A549 (cell line): ENCODE results near the gene SEMA4D. TPM values are rescaled to one million over a fixed set of nuclear protein-coding genes. Genes with fewer than 3 reads are reported as not detected.

Source experiments
- ATAC-seq, 2 experiments: fragments of 200-7000 bp in 1 of 2; fragments of >200 bp in 1 of 2; cut with Nextera tagmentation in 1 of 2; cut with Tn5 transposase in 1 of 2; 3 replicates each; pipeline versions ENCODE4 v1.8.0 to v1.9.1; 2018 to 2020; ENCODE audit warnings: mild to moderate bottlenecking in 1 of 2, moderate library complexity in 1 of 2
- CTCF ChIA-PET: fragments of 300-600 bp; sonication (Branson Sonifier 250); formaldehyde crosslinking; extraction: SDS; loops from one replicate; lab custom pipeline; 2021; ENCODE audit warnings: antibody characterized with exemption, inconsistent platforms; lab: Yijun Ruan, JAX
- POLR2A ChIA-PET: fragments of 350-600 bp; formaldehyde crosslinking; extraction: SDS; loops from one replicate; lab custom pipeline; 2021; ENCODE audit warnings: antibody characterized with exemption, inconsistent platforms; lab: Yijun Ruan, JAX
- DNase-seq, 2 experiments: peaks; one replicate each; pipeline versions ENCODE4 v3.0.0 to v3.0.0-alpha.2; 2011 to 2016; ENCODE audit warnings: low read depth in 1 of 2, low spot score in 1 of 2
- FAIRE-seq: peaks from 2 replicates; lab custom pipeline; 2011; peaks lifted over from hg19 to GRCh38; lab: Jason Lieb, UNC
- H3K27ac ChIP-seq, 2 experiments: fragments of >200 bp; sonication (Bioruptor Twin); formaldehyde crosslinking; 3 replicates each; pipeline ENCODE4 v1.5.1; 2016 to 2017
- H3K4me1 ChIP-seq: fragments of >200 bp; sonication (Bioruptor Twin); formaldehyde crosslinking; 3 replicates; pipeline ENCODE4 v1.6.1; 2016
- H3K4me2 ChIP-seq: fragments of >200 bp; sonication (Bioruptor Twin); formaldehyde crosslinking; 3 replicates; pipeline ENCODE4 v1.6.1; 2016
- H3K4me3 ChIP-seq: fragments of >200 bp; sonication (Bioruptor Twin); formaldehyde crosslinking; 3 replicates; pipeline ENCODE4 v1.5.1; 2016
- H3K9me3 ChIP-seq: fragments of >200 bp; sonication (Bioruptor Twin); formaldehyde crosslinking; 3 replicates; pipeline ENCODE4 v1.6.1; 2016
- BHLHE40 ChIP-seq: IDR thresholded peaks from 2 replicates; pipeline ENCODE4 v1.6.1; 2012; ENCODE audit warnings: low read depth, low read length, inconsistent platforms
- CBX2 ChIP-seq: fragments of 200-600 bp; sonication (generic); IDR thresholded peaks from 2 replicates; pipeline ENCODE4 v1.6.1; 2016; ENCODE audit warnings: low read depth, mild to moderate bottlenecking, borderline replicate concordance
- CHD2 ChIP-seq: fragments of 150-350 bp; IDR thresholded peaks from 2 replicates; pipeline ENCODE4 v1.6.1; 2014; ENCODE audit warnings: low read length; ENCODE audit not compliant: partially characterized antibody
- ESRRA ChIP-seq: fragments of 150-350 bp; IDR thresholded peaks from 2 replicates; pipeline ENCODE4 v1.6.1; 2014; ENCODE audit warnings: mild to moderate bottlenecking, low read length, borderline replicate concordance
- FOXS1 ChIP-seq: fragments of 250-450 bp; sonication (Bioruptor Pico); IDR thresholded peaks from 2 replicates; pipeline ENCODE4 v1.5.0; 2020; ENCODE audit warnings: mild to moderate bottlenecking, moderate library complexity
- GATA3 ChIP-seq: IDR thresholded peaks from 2 replicates; pipeline ENCODE4 v1.6.1; 2012; ENCODE audit warnings: borderline replicate concordance
- HEYL ChIP-seq: fragments of 250-450 bp; sonication (Bioruptor Pico); IDR thresholded peaks from 2 replicates; pipeline ENCODE4 v1.8.0; 2021; ENCODE audit warnings: mild to moderate bottlenecking, moderate library complexity
- JUN ChIP-seq, 2 experiments: fragments of >200 bp; sonication (Bioruptor Twin); formaldehyde crosslinking; IDR thresholded peaks; 2 replicates in 1 of 2; 3 replicates in 1 of 2; pipeline ENCODE4 v1.6.1; 2016 to 2017
- JUNB ChIP-seq: fragments of >200 bp; sonication (Bioruptor Twin); formaldehyde crosslinking; IDR thresholded peaks from 2 replicates; pipeline ENCODE4 v1.6.1; 2016
- KDM1A ChIP-seq: fragments of 200-600 bp; sonication (generic); IDR thresholded peaks from 2 replicates; pipeline ENCODE4 v1.6.1; 2016; ENCODE audit warnings: low read depth, mild to moderate bottlenecking
- MAFK ChIP-seq: fragments of 450-650 bp; IDR thresholded peaks from 2 replicates; pipeline ENCODE4 v1.6.1; 2014; ENCODE audit not compliant: partially characterized antibody
- MAZ ChIP-seq: fragments of 150-350 bp; IDR thresholded peaks from 2 replicates; pipeline ENCODE4 v1.6.1; 2014; ENCODE audit warnings: antibody characterized with exemption, low read depth, low read length, borderline replicate concordance
- NPAS2 ChIP-seq: fragments of 250-450 bp; sonication (Bioruptor Pico); IDR thresholded peaks from 2 replicates; pipeline ENCODE4 v1.8.0; 2022; ENCODE audit warnings: mild to moderate bottlenecking, moderate library complexity, borderline replicate concordance
- NR3C1 ChIP-seq: fragments of >200 bp; sonication (Bioruptor Twin); formaldehyde crosslinking; IDR thresholded peaks from 3 replicates; pipeline ENCODE4 v1.6.1; 2017
- PHF8 ChIP-seq: fragments of 200-600 bp; sonication (generic); IDR thresholded peaks from 2 replicates; pipeline ENCODE4 v1.6.1; 2016; ENCODE audit warnings: low read depth, mild to moderate bottlenecking, antibody characterized with exemption, moderate library complexity, borderline replicate concordance
- POLR2A ChIP-seq: IDR thresholded peaks from 2 replicates; pipeline ENCODE4 v1.6.1; 2012; ENCODE audit warnings: mild to moderate bottlenecking, low read length
- RFX5 ChIP-seq: fragments of 450-650 bp; IDR thresholded peaks from 2 replicates; pipeline ENCODE4 v1.7.1; 2014; ENCODE audit warnings: antibody characterized with exemption, mild to moderate bottlenecking, moderate library complexity
- SMC3 ChIP-seq: fragments of >200 bp; sonication (Bioruptor Twin); formaldehyde crosslinking; IDR thresholded peaks from 3 replicates; pipeline ENCODE4 v1.6.1; 2018; ENCODE audit warnings: inconsistent platforms
- TFCP2L1 ChIP-seq: fragments of 250-450 bp; sonication (Bioruptor Pico); IDR thresholded peaks from 2 replicates; pipeline ENCODE4 v1.5.0; 2021; ENCODE audit warnings: mild to moderate bottlenecking
- ZC3H11A ChIP-seq: fragments of 450-650 bp; IDR thresholded peaks from 2 replicates; pipeline ENCODE4 v1.6.1; 2014; ENCODE audit warnings: antibody characterized with exemption, mild to moderate bottlenecking
- ZSCAN20 ChIP-seq: fragments of 250-450 bp; sonication (Bioruptor Pico); IDR thresholded peaks from 2 replicates; pipeline ENCODE4 v1.8.0; 2022; ENCODE audit warnings: mild to moderate bottlenecking, moderate library complexity
- WGBS: methylation state at CpG from one replicate; pipeline ENCODE4 v1.1.6; 2017; ENCODE audit errors: missing lambda C conversion rate; 5-methylcytosine and 5-hydroxymethylcytosine counted together
- polyA plus RNA-seq, 4 experiments: library from polyadenylated mRNA; depleted of rRNA in 3 of 4; stranded (reverse); fragments of >200 nt; fragmentation: RNase III in 1 of 4; extraction: RNeasy Plus Mini Kit Qiagen cat#74134 plus additional on column Dnase treatment in 1 of 4; gene quantifications; 2 replicates in 3 of 4; 3 replicates in 1 of 4; pipeline ENCODE4 v1.2.3, GENCODE V29; 2011 to 2017
- TF ChIP-seq, protein P1 (sequence below): fragments of >200 bp; sonication (Bioruptor Twin); formaldehyde crosslinking; IDR thresholded peaks from 3 replicates; pipeline ENCODE4 v1.6.1; 2016
- TF ChIP-seq, protein P2 (sequence below): fragments of 200-600 bp; sonication (generic); IDR thresholded peaks from 2 replicates; pipeline ENCODE4 v1.6.1; 2016; ENCODE audit warnings: antibody characterized with exemption, mild to moderate bottlenecking, moderate library complexity
- TF ChIP-seq, protein P3 (sequence below): fragments of 250-450 bp; sonication (Bioruptor Pico); IDR thresholded peaks from 2 replicates; pipeline ENCODE4 v1.5.0; 2021; ENCODE audit warnings: mild to moderate bottlenecking, moderate library complexity, borderline replicate concordance
- TF ChIP-seq, protein P4 (sequence below): IDR thresholded peaks from 2 replicates; pipeline ENCODE4 v1.6.1; 2012; ENCODE audit warnings: low read depth, borderline replicate concordance

SEMA4D gene
- polyA plus RNA-seq, 2 of the 4 experiments (the other 2 are of a cell fraction), result 5.3 to 7.2 TPM

DNA sequence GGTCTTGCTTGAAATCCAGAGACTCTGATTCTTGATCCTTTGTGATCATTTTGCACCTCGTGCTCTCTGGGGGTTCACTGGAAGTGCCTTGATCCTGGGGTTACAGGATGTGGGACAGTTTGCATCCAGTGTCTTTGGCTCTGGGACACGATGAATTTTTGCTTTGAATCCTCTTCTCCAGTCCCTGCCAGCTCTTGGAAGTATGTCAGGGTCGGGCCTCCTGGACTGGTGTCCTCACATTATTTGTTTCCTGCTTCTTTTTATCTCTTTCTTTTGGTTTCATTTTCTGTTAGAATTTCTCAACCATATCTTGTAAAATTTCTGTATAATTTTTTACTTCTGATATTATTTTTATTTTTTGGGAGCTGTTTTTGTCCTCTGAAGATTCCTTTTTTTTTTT, 145.5 kb downstream of the SEMA4D start (continued):
- TF ChIP-seq, protein P1, sequence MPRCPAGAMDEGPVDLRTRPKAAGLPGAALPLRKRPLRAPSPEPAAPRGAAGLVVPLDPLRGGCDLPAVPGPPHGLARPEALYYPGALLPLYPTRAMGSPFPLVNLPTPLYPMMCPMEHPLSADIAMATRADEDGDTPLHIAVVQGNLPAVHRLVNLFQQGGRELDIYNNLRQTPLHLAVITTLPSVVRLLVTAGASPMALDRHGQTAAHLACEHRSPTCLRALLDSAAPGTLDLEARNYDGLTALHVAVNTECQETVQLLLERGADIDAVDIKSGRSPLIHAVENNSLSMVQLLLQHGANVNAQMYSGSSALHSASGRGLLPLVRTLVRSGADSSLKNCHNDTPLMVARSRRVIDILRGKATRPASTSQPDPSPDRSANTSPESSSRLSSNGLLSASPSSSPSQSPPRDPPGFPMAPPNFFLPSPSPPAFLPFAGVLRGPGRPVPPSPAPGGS, result no peak
- no peak for TF ChIP-seq RFX5
- no peak for TF ChIP-seq CHD2
- TF ChIP-seq ESRRA, result no peak
- TF ChIP-seq PHF8, result no peak
- TF ChIP-seq NR3C1, result no peak
- TF ChIP-seq, all 56 proteins: peak for 0

DNA sequence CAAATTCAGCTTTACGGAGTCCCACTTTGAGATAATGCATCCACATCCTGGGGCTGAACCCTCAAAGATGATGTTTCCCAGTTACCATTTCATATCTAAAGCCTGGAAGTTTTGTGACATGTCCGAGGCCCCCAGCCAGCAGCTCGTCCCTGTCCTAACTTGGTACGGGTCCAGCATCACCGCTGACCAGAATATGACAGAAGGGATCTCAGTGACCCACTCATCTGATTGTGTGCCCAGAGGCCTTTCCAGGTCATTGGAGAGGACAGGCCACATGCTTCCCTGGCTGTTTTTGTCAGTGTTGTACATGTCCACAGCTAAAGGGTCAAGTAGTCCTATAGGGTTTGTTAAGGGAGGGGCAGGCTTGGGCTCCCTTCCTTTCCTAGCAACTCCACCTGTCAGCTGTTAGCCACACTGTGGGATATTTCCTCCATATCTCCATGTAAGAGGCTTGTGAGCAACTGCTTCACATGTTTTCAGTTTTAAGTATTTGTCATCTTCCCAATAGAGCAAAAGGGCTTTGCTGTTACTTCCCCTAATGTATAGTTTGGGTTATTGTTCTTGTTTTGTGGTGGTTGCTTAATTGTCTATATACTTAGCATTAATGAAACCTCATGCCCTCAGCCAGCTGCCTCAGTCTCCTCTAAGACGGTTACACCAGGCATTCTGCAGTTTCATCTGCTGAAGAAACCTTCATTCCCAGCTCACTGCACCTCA, 146.2 kb downstream of the SEMA4D start:
- H3K4me1 ChIP-seq, result no peaks in the 10 kb centered on the region
- H3K9me3 ChIP-seq, result no peaks in the 10 kb centered on the region
- TF ChIP-seq CHD2 (no peak), ZC3H11A (no peak), SMC3 (no peak), PHF8 (no peak), MAZ (no peak), HEYL (CRISPR knock-in tag) (no peak), JUN (IDR thresholded peaks at IDR 0.05) (no peak), ZSCAN20 (no peak), CBX2 (no peak), POLR2A (no peak), KDM1A (no peak)
- TF ChIP-seq, protein P2, sequence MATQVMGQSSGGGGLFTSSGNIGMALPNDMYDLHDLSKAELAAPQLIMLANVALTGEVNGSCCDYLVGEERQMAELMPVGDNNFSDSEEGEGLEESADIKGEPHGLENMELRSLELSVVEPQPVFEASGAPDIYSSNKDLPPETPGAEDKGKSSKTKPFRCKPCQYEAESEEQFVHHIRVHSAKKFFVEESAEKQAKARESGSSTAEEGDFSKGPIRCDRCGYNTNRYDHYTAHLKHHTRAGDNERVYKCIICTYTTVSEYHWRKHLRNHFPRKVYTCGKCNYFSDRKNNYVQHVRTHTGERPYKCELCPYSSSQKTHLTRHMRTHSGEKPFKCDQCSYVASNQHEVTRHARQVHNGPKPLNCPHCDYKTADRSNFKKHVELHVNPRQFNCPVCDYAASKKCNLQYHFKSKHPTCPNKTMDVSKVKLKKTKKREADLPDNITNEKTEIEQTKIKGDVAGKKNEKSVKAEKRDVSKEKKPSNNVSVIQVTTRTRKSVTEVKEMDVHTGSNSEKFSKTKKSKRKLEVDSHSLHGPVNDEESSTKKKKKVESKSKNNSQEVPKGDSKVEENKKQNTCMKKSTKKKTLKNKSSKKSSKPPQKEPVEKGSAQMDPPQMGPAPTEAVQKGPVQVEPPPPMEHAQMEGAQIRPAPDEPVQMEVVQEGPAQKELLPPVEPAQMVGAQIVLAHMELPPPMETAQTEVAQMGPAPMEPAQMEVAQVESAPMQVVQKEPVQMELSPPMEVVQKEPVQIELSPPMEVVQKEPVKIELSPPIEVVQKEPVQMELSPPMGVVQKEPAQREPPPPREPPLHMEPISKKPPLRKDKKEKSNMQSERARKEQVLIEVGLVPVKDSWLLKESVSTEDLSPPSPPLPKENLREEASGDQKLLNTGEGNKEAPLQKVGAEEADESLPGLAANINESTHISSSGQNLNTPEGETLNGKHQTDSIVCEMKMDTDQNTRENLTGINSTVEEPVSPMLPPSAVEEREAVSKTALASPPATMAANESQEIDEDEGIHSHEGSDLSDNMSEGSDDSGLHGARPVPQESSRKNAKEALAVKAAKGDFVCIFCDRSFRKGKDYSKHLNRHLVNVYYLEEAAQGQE, result no peak
- TF ChIP-seq, protein P3, sequence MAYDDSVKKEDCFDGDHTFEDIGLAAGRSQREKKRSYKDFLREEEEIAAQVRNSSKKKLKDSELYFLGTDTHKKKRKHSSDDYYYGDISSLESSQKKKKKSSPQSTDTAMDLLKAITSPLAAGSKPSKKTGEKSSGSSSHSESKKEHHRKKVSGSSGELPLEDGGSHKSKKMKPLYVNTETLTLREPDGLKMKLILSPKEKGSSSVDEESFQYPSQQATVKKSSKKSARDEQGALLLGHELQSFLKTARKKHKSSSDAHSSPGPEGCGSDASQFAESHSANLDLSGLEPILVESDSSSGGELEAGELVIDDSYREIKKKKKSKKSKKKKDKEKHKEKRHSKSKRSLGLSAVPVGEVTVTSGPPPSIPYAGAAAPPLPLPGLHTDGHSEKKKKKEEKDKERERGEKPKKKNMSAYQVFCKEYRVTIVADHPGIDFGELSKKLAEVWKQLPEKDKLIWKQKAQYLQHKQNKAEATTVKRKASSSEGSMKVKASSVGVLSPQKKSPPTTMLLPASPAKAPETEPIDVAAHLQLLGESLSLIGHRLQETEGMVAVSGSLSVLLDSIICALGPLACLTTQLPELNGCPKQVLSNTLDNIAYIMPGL, result no peak
- no peak overlapping the region for H3K4me2 ChIP-seq
- DNase-seq (no peak), FAIRE-seq (no peak), ATAC-seq (no peak)
- no peak overlapping the region for H3K27ac ChIP-seq
- 94% methylated on average over 6 of the region's 6 CpGs for WGBS
- no peak overlapping the region for H3K4me3 ChIP-seq
- ChIA-PET POLR2A (no interaction called here), CTCF (no interaction called here)

DNA sequence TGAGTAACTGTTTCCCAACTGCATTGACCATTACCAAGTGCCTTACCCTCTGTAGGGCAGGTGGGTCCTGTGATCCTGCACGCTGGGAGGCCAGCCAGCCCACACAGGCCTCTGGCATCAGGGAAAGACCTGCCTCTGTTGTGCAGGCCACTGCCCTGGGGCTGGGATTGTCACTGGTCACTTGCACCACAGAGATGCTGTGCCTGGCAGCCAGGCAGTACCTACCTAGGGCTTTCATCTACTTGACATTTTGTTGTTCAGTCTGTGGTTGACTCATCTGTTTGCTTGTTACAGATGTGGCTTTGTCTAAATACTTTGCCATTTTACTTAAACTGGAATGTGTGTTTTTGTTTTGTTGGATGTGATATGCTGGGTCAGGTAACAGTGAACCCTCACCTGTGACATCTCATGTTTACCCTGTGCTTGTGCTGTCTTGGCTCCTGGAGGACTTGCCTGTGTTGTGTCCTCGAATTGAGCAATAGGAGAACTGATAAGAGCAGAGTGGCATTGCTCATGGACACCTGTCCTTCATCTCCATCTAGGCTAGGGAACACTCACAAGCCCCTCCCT, 146.8 kb downstream of the SEMA4D start:
- no peaks in the 10 kb centered on the region for H3K4me1 ChIP-seq
- CTCF ChIA-PET, result no interaction called here
- no peak overlapping the region for H3K27ac ChIP-seq
- ATAC-seq (no peak), FAIRE-seq (no peak), DNase-seq (no peak)
- POLR2A ChIA-PET, result no interaction called here
- no peaks in the 10 kb centered on the region for H3K9me3 ChIP-seq
- WGBS, result 79% methylated on average over 2 of the region's 2 CpGs
- H3K4me3 ChIP-seq, result no peak overlapping the region
- no peak overlapping the region for H3K4me2 ChIP-seq
- TF ChIP-seq SMC3 (no peak), JUNB (no peak), POLR2A (no peak), FOXS1 (CRISPR knock-in tag) (no peak), NPAS2 (CRISPR knock-in tag) (no peak), GATA3 (no peak), TFCP2L1 (CRISPR knock-in tag) (no peak), CBX2 (no peak), MAFK (no peak), JUN (IDR thresholded peaks at IDR 0.05) (no peak), BHLHE40 (no peak)
- TF ChIP-seq, protein P4, sequence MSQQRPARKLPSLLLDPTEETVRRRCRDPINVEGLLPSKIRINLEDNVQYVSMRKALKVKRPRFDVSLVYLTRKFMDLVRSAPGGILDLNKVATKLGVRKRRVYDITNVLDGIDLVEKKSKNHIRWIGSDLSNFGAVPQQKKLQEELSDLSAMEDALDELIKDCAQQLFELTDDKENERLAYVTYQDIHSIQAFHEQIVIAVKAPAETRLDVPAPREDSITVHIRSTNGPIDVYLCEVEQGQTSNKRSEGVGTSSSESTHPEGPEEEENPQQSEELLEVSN, result no peak
- TF ChIP-seq, protein P3, result no peak
